Natural killer cell (primary cell): ENCODE results near the gene BCL6. TPM values are rescaled to one million over a fixed set of nuclear protein-coding genes. Genes with fewer than 3 reads are reported as not detected.

Source experiments
- ATAC-seq, 3 donors: fragments of 150-1000 bp in 2 of 3; fragments of 200-7000 bp in 1 of 3; cut with Tn5 transposase; 1 replicate in 1 of 3; 2 replicates in 2 of 3; pipeline ENCODE4 v1.10.0; 2021; ENCODE audit warnings: mild to moderate bottlenecking in 2 of 3, moderate library complexity in 2 of 3
- DNase-seq, 2 donors: peaks; one replicate each; pipeline versions ENCODE4 v3.0.0 to v3.0.0-alpha.2; 2013 to 2021; ENCODE audit warnings: mixed read lengths in 1 of 2
- H3K27ac ChIP-seq: one replicate; pipeline ENCODE4 v1.5.1; 2013; ENCODE audit warnings: mild to moderate bottlenecking, low read length
- H3K27me3 ChIP-seq: one replicate; pipeline ENCODE4 v1.6.1; 2013; ENCODE audit warnings: low read length; ENCODE audit not compliant: control insufficient read depth, insufficient read depth
- H3K36me3 ChIP-seq: one replicate; pipeline ENCODE4 v1.6.1; 2013; ENCODE audit warnings: low read length; ENCODE audit not compliant: control insufficient read depth, insufficient read depth
- H3K4me1 ChIP-seq: one replicate; pipeline ENCODE4 v1.6.1; 2013; ENCODE audit warnings: low read length; ENCODE audit not compliant: control insufficient read depth, insufficient read depth
- H3K4me3 ChIP-seq: one replicate; pipeline ENCODE4 v1.5.1; 2013; ENCODE audit warnings: low read length
- H3K9me3 ChIP-seq: one replicate; pipeline ENCODE4 v1.6.1; 2013; ENCODE audit warnings: low read length; ENCODE audit not compliant: control insufficient read depth, insufficient read depth
- H3K27ac Mint-ChIP-seq, 2 donors: one replicate each; pipeline ENCODE4 v1.8.0; 2022; ENCODE audit warnings: mild to moderate bottlenecking in 2 of 2, mixed read lengths in 2 of 2, moderate library complexity in 1 of 2
- H3K27me3 Mint-ChIP-seq, 2 donors: one replicate each; pipeline ENCODE4 v1.8.0; 2022; ENCODE audit warnings: low read depth in 2 of 2, mixed read lengths in 2 of 2
- H3K36me3 Mint-ChIP-seq: one replicate; pipeline ENCODE4 v1.8.0; 2022; ENCODE audit warnings: mixed read lengths
- H3K4me1 Mint-ChIP-seq, 2 donors: one replicate each; pipeline ENCODE4 v1.8.0; 2022; ENCODE audit warnings: mixed read lengths in 2 of 2
- H3K4me3 Mint-ChIP-seq: one replicate; pipeline ENCODE4 v1.8.0; 2022; ENCODE audit warnings: mild to moderate bottlenecking, moderate library complexity, mixed read lengths
- H3K9me3 Mint-ChIP-seq, 2 donors: one replicate each; pipeline ENCODE4 v1.8.0; 2022; ENCODE audit warnings: mixed read lengths in 2 of 2
- CTCF ChIP-seq: fragments of 200-600 bp; IDR thresholded peaks from one replicate; pipeline ENCODE4 v1.8.0; 2022; ENCODE audit warnings: antibody characterized with exemption
- WGBS: methylation state at CpG from one replicate; pipeline ENCODE4 v1.1.7; 2013; ENCODE audit warnings: missing lambda C conversion rate; ENCODE audit not compliant: insufficient coverage; 5-methylcytosine and 5-hydroxymethylcytosine counted together
- intact Hi-C: fragments of 100-400 bp; cut with micrococcal nuclease; formaldehyde crosslinking; loops from one replicate; pipeline ENCODE4 v1.14.2; 2022
- total RNA-seq, 4 donors: library from RNA; stranded (reverse); fragments of 120-200 nt in 1 of 4; gene quantifications; one replicate each; pipeline versions ENCODE4 v1.2.3 to v1.2.4, GENCODE V29; 2013 to 2022

BCL6 gene
- total RNA-seq, 3 donors from 2014 or later (not counting 1 experiment from before 2014, with no cell fraction given): 41.0 to 59.0 (median 45.2) TPM

- Mint-ChIP-seq H3K27me3 (no peaks in the 10 kb centered on the region), H3K4me3 (no peak overlapping the region), H3K27ac (no peak overlapping the region), H3K9me3 (no peaks in the 10 kb centered on the region), H3K36me3 (no peaks in the 10 kb centered on the region), H3K4me1 (peaks cover 32 to 39% of the 10 kb centered on the region in 2 donors)
- no peak for ATAC-seq
- no peaks in the 10 kb centered on the region for H3K36me3 ChIP-seq
- intact Hi-C loops: no loop called here
- H3K27ac ChIP-seq: no peak overlapping the region
- WGBS: 69% methylated on average over 6 of the region's 11 CpGs
- H3K4me1 ChIP-seq: peaks cover 8% of the 10 kb centered on the region
- H3K27me3 ChIP-seq: no peaks in the 10 kb centered on the region
- DNase-seq: no peak
- H3K4me3 ChIP-seq: no peak overlapping the region
- no peak for TF ChIP-seq CTCF
- H3K9me3 ChIP-seq: no peaks in the 10 kb centered on the region
Measured at GRCh38 chr3:187750513-187751123, 5.3 kb upstream of the BCL6 start.

- Mint-ChIP-seq H3K27me3 (no peaks in the 10 kb centered on the region), H3K4me3 (no peak overlapping the region), H3K4me1 (peaks cover 36 to 44% of the 10 kb centered on the region in 2 donors), H3K27ac (no peak overlapping the region), H3K36me3 (no peaks in the 10 kb centered on the region), H3K9me3 (no peaks in the 10 kb centered on the region)
- WGBS: 81% methylated on average over 14 of the region's 14 CpGs
- DNase-seq (no peak), ATAC-seq (no peak)
- Histone ChIP-seq H3K27ac (no peak overlapping the region), H3K4me3 (no peak overlapping the region), H3K9me3 (no peaks in the 10 kb centered on the region), H3K36me3 (no peaks in the 10 kb centered on the region), H3K27me3 (no peaks in the 10 kb centered on the region), H3K4me1 (peaks cover 8% of the 10 kb centered on the region)
- TF ChIP-seq CTCF: no peak
- intact Hi-C loops: no loop called here
Measured at GRCh38 chr3:187750006-187750512, 4.8 kb upstream of the BCL6 start.

GRCh38 chr3:187748050-187748481 is 2.8 kb upstream of the BCL6 start:
- Histone ChIP-seq H3K27ac (no peak overlapping the region), H3K36me3 (no peaks in the 10 kb centered on the region), H3K27me3 (no peaks in the 10 kb centered on the region), H3K4me3 (no peak overlapping the region), H3K4me1 (peaks cover 8% of the 10 kb centered on the region), H3K9me3 (no peaks in the 10 kb centered on the region)
- Mint-ChIP-seq H3K9me3 (no peaks in the 10 kb centered on the region), H3K4me3 (peak overlapping the region; percentile 67), H3K36me3 (peaks cover 7% of the 10 kb centered on the region), H3K27me3 (no peaks in the 10 kb centered on the region), H3K4me1 (peaks cover 49 to 60% of the 10 kb centered on the region in 2 donors), H3K27ac (peak overlapping the region; percentile 97 to 100)
- peak; percentile 89 to 93 for DNase-seq
- intact Hi-C loops: loop anchor here (5.0 to 10.0 kb wide), 2 partner anchors 244 to 437 kb away; no protein-coding TSS in a partner anchor
- ATAC-seq: peak; percentile 51 to 71 (median 52)
- TF ChIP-seq CTCF: peak; percentile 86
- WGBS: 0% methylated on average over 2 of the region's 2 CpGs
